Iris pigment epithelial cell (primary cell): ENCODE data around the gene TXN2.

ENCODE experiments used
- DNase-seq: peaks from one replicate; pipeline ENCODE4 v3.0.0-alpha.2; 2011; ENCODE audit warnings: low read depth

Gene TXN2

DNA sequence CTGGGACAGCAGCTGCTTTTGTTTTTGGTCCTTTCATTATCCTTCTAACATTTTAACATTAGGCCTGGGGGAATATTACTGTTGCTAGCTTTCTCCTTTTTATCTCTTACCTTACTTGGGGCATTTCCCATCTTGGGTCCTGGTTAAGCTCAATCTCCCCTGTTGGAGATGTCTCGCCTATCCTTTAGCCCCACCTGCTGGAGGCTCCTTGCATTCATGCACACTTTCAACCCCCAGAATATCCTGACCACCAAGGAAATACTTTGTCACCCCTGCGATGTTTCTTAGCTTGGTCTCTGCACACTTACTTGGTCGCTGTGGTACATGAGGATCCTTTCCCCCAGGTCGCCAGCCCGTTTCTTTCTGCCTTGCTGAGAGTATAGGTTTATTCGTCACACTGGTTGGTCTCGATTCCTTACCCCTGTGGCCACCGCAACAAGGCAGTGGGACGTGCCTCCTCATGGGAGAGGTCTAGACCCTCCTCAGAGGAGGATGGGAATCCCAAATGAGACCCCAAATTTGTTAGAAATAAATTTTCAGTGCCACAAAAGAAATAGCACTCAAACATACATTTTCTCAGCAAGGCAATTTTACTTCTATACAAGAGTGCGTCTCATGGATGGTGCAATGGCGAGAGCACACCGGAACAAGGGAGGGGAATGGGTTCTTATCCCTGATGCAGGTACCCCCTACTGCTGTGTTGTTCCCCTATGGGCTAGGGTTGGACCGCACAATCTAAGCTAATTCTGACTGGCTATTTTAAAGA is 5.4 kb upstream of the TXN2 start:
- peak; percentile 60 for DNase-seq

DNA sequence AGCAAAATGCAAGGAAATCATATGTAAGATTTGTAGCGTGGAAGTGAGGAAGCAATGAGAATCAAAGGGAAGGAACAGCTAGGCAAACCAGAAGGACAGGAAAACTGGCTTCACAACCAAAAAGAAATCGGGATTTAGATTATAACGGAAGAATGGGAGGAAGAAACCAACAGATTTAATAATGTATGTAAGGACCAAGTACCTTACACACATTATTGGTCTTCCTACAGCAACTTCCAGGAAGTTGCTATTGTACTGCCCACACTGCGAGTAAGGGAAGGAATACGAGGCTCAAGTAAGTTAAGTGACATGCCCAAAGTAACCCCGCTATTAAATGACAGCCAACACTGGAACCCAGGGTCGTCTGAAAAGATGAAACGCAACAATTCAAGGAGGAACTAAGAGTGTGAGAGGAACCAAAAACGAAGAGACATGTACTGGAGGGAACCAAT is 473 bp downstream of the TXN2 start:
- DNase-seq = no peak

DNA sequence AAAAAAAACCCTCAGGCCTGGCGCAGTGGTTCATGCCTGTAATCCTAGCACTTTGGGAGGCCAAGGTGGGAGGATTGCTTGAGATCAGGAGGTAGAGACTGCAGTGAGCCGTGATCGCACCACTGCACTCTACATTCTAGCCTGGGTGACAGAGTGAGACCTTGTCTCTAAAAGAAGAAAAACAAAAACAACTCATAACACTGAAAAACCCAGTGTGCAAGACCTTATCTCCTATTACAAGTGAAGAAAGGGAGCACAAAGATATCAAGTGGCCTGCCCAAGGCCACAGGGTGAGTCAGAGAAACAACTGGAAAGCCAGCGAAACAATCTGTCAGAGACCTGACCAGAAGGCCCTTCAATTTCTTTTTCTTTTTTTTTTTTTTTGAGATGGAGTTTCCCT is 2.5 kb downstream of the TXN2 start:
- peak; percentile 74 for DNase-seq

DNA sequence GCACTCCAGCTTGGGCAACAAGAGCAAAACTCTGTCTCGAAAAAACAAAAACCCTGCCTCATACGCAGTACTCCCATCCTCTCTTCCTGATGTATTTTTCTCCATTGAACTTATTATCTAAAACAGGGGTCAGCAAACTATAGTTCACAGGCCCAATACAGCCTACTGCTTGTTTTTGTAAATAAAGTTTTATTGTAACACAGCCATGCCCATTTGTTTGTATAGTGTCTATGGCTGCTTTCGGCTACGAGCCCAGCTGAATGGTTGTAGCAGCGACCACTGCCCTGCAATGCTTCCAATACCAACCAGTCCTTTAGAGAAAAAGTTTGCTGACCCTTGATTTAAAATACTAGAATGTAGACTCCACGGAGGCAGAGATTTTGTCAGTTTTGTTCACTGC is 6.1 kb downstream of the TXN2 start:
- DNase-seq = no peak

DNA sequence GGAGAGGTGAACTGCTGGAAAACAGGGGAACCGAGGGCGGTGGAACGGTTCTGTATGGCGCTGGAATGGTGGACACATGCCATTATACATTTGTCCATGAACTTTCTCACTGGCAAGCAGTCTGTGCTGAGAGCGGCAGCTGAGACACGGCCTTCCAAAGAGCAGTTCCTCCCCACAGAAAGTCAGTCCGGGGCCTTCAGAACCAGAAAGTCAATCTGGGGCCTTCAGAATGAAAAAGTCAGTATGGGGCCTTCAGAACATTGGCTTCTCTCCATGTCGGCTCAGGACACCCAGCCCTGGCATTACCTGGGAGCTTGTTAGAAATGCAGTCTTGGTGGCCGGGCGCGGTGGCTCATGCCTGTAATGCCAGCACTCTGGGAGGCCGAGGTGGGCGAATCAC is 8.8 kb downstream of the TXN2 start:
- DNase-seq = no peak

DNA sequence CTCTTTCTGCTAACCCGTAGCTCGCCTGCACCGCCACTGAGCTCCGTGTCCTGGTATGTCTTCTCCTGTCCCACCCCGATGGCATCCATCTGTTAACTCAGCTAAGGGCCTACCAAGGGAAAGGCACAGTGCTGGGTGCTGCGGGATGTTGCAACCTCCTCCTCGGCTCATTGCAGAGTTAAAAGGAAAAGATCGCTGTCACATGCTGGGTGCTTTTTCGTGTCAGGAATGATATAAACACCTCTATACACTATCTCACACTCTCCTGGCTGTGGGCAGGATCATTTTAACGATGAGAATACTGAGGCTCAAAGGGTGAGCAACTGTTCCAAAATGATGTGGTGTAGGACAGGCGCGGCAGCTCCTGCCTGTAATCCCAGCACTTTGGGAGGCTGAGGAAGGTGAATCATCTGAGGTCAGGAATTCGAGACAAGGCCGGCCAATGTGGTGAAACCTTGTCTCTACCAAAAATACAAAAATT is 10.1 kb downstream of the TXN2 start:
- peak; percentile 64 for DNase-seq

DNA sequence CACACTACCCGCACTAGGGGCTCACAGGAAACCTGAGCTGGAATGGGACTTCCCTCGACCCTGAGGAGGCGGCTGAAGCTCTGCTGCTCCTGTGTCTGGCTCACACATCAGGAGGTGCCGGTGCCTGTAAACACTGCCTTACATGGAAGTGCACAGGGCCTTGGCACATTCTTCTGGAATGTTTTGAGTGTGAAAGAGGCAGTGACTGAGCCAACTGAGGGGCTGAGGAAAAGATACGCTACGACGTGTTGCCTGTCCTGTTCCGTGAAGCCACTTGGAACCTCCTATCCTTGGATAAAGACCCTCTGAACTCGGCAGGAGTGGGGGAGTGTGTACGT is 10.5 kb downstream of the TXN2 start:
- peak; percentile 73 for DNase-seq

DNA sequence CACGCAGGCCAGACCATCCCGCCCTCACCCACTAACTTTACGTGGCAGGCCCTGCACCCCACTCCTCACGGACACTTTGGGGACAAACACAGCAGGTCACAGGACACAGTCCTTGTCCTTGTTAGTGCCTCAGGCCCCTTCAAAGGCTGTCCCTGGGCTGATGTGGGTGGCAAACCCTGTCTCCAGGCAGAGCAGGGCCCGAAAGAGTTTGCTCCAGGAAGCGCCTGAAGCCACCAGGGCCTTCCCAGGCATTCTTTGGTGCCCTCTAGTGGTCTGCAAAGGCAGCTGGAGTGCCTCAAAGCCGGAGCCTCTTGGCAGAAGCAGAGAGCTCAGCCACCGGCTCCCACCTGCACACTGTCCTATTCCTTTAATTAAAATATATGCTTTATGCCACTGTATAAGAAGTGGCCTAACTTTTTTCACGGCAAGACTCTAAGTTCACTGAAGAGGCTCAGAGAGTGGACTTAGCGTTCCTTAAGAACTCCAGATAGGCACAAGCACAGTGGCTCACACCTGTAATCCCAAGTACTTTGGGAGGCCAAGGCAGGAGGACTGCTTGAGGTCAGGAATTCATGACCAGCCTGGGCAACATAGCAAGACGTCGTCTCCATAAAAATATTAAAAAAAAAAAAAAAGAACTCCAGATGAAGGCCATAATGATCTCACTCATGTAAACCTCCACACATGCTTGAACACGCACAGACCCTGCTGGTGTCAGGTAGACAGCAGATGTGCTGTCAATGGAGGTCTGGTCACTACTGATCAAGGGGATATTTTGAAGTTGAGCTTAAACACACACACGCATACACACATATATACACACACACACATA is 11.1 kb downstream of the TXN2 start:
- peak; percentile 89 for DNase-seq

DNA sequence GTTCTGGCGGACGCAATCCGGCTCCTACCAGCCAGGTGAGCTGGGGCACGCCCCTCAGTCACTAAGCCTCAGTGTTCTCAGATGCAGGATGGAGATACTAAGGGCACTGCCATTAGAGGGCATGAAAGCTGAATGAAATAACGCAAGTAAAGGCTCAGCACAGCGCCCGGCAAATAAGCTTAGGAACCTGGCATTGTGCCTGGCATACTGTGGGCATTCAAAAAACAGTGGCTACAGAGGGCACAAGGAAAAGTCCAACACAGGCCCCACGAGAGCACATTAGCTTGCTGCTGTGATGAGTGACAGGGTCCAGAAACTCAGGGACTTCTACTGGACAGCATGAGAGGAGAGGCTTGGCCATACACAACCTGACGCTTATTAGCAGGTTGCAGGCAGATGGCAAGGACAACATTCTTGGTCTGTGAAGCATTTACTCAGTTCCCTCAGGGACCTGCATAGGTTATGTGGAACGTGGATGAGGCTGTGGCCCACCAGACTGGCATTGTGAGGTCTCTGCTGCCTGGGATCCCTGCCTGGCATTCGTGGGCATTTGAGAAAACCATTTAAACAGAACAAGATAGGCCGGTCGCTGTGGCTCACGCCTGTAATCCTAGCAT is 12.2 kb downstream of the TXN2 start:
- DNase-seq = no peak

DNA sequence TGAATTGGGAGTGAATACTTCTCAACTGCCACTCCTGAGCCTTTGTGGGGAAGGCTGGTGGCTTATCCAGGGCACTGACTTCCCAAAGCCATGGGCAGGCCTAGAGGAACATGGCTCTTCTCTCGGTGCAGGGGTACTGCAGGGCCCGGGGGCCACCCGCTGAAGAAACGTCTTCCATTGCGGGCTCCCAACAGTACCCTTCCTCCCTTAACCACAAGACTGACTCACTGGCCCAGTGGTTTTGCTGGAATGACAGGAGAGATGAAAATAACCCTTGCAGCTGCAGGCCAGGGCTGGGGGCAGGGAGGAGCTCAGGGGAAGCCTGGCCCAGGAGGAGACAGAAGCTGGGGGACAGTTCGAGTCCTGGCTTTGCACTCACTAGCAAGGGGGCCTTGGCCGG is 13.5 kb downstream of the TXN2 start:
- DNase-seq = peak; percentile 98

DNA sequence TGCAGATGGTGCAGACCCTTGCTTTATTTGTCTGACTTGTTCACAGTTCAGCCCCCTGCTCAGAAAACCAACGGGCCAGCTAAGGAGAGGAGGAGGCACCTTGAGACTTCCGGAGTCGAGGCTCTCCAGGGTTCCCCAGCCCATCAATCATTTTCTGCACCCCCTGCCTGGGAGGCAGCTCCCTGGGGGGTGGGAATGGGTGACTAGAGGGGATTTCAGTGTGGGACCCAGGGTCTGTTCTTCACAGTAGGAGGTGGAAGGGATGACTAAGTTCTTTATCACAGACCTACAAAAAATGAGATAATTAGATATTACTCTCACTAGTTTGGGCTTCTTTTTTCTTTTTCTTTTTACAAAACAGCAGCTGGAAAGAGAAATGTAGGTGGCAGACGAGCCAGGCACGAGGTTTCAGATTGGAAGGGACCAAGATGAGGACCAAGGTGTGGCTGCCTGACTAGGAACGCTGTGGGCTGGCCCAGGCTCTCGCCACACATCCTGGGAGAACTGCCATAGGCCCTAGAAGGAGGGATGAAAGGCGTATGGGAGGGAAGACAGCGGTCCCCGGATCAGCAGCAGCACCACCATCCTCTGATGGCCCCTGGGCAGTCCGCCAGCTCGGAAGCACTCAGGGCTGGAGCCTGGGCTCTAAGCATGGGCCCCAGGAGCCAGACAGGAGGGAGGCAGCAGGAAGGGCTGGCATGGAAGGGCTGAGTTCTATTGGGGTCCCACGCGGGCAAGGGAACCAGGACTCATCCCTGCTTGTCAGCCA is 14.2 kb downstream of the TXN2 start:
- peak; percentile 75 for DNase-seq

DNA sequence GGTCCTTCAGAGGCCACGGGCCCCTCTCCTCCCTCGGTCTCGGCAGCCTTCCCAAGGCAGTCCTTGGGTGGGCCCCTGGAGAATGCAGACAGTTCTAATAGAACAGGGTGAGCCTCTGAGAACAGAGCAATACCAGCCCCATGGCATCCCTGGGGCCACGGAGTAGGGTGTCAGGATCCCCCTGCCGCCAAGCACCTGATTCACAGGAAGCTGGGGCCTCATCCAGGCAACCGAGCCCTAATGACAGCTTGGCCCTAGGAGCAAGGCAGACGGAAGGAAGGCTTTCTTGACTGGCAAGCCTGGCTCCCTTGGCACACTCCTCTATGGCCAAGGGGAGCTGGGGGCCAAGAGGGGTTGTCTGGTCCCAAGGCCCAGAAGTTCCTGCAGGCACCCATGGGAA is 15.2 kb downstream of the TXN2 start:
- no peak for DNase-seq

DNA sequence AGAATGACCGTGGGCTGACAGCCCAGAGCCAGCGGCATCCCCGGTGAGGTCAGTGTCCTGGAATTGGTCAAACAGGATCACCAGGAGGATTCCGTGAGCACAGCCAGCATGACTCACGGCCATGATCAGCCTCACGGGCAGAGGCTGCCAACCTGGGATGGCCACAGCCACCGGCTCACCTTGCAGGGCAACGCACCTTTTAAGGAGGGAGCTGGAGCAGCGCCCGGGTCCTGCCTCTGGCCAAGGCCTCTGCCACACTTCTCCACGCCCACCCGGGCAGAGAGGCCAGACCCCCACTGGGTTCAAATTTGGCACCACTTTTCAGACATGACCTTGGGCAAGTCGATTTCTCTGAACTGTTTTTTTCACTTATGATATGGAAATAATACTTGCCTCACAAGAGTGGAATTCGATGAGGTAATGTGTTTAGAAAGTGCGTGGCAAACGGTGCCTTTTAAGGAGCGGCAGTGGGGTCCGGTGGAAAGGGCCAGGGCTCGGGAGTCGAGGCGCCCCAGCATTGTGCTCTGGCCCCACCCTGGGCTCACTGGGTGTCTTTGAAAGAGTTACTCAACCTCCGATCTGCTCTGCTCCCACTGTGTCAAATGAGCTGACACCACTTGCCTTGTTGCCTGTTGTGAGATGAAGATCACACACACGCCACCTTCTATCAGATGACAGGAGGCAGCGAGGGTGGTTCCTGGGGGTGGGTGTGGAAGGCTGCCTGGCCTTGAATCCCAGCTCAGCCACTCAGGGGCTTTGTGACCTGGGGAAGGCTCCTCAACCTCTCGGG is 16.0 kb downstream of the TXN2 start:
- DNase-seq = peak; percentile 96

DNA sequence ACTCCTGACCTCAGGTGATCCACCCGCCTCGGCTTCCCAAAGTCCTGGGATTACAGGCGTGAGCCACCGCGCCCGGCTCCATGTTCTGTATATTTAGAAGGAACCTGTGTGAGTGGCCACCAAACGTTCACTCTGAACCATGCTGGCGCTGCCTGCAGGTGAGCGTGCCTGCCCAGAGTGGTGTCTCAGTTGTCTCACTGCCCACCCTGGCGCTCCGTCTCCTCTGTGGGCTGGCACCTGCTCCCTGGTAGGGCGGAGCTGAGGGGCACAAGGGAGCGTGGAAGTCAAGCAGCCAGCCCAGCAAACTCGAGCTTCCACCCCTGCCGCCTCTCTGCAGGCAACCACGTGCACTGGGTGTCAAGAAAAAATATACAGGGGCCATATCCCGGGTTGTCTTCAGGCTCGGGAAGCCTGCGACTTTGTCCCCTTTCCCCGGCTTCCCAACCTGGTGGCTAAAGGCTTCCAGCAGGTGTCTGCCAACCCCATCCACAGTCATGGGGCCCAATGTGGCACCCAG is 16.7 kb downstream of the TXN2 start:
- DNase-seq = no peak

DNA sequence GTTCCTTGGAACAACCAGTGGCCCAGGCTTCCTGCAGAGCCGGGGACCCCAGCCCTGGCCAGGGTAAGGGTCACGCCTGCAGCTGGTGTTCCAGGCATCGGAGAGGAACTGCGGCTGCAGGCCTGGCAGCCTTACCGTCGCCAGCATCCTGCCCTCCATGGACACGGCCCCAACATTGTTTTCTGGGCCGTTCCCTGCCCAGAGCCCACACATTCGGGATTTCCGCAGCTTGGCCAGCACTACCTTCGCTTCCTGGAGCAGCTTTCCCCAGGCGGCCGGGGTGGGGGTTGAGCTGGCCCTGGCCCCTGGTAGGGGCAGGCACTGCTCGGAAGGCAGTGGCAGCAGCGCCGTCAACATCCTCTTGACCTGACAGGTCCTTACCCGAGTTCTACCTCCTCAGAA is 17.7 kb downstream of the TXN2 start:
- DNase-seq = no peak

DNA sequence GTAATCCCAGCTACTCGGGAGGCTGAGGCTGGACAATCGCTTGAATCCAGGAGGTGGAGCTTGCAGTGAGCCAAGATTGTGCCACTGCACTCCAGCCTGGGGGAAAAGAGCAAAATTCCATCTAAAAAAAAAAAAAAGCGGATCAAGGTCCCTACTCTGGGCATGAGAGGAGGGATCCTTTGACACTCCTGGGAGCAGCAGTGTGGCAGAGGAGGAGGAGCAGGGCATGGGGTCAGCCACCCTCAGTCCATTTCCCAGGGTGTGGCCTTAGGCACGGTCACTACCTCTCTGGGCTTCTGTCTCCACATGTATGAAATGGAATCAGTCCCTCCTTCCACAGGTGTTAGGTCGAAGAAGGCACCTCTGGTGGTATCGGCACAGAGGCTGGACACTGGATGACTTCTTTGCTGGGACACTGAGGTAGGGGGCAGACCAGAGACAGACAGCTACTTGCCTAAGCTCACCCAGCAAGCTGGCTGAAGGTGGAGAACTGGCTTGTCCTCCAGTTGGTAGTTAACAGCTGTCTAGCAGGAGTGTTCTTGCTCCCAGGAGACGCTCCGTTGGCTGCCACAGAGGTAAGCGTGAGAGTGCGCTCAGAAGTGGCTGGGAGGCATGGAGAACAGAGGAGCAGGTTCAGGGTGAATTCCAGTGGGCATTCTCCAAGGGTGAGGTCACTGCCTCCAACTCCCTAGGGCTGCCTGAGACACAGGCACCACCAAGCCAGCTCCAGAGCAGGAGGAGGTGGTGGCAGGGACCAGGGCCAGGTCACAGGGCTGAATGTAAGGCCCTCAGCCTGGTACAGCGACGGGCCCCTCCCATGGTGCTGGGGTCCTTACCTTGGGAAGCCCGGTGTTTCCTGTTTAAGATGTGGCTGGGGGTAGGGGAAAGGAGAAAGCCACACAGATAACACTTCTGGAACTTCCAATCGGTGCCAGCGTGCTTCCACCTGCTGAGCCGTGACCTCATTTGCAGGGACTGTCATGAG is 19.5 kb downstream of the TXN2 start:
- DNase-seq = peak; percentile 81

DNA sequence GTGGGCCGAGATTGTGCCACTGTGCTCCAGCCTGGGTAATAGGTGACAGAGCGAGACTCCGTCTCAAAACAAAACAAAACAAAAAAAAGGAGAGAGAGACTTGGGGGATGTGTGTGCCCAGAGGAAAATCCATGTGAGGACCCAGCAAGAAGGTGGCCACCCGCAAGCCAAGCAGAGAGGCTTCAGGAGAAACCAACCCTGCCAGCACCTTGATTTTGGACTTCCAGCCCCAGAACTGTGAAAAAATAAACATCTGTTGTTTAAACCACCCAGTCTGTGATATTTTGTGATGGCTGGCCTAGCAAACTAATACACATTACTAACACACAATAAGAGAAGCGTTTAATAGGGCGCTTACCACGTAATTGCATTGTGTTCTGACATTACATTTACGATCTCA is 21.2 kb downstream of the TXN2 start:
- DNase-seq = no peak

DNA sequence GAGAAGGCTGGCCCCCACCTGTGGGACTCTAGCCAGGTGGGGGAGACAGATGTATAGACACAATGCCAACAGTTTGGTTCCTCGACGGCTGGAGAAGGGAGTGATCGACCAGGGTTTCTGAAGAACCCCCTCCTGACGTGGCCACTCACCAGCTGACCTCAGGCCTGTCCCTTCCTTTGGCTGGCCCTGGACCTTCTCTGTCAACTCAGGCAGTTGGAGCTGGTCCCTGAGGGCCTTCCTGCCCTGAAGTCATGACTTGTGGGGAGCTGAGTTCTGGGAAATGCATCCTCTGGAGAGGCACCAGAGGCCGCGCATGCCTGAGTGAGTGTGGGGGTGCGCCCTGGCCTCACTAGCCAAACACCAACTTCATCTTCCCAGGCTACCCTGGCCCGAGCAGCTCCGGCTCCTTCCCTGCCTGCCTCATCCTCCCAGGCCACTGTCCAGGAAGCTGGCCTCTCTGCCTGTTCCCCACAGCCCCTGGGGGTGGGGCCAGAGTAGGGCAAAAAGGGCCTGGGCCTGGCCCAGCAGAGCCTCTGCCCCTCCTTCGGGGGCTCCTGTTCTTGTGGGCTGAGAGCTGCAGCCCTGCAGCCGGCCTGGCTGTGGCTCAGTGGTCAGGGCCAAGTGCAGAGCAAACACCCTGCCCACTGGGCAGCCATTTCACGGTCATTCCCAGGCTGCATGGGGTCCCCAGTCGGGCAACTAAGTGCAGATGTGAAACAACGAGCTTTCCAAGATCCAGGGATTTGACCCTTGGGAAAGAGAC is 23.6 kb downstream of the TXN2 start:
- no peak for DNase-seq

DNA sequence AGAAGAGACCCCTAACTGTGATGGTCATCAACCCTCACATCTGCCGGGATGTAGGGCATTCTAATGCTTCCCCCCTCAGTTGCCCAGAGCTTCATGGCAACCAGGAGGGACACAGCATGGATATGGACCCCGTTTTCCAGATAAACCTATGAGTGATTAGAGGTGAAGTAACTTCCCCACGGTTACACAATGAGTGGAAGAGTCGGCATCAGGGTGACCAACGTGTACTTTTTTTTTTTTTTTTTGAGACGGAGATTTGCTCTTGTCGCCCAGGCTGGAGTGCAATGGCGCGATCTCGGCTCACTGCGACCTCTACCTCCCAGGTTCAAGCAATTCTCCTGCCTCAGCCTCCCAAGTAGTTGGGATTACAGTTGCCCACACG is 25.0 kb downstream of the TXN2 start:
- no peak for DNase-seq
